G401.6 (cell line): ENCODE data around the gene TNFSF4.

Source experiments
- FAIRE-seq: peaks from 2 replicates; lab custom pipeline; 2012; peaks lifted over from hg19 to GRCh38; lab: Jason Lieb, UNC

Gene TNFSF4

GRCh38 chr1:173210716-173211231 is 3.6 kb upstream of the TNFSF4 start:
- no peak for FAIRE-seq

GRCh38 chr1:173210283-173210682 is 3.2 kb upstream of the TNFSF4 start:
- no peak for FAIRE-seq

DNA sequence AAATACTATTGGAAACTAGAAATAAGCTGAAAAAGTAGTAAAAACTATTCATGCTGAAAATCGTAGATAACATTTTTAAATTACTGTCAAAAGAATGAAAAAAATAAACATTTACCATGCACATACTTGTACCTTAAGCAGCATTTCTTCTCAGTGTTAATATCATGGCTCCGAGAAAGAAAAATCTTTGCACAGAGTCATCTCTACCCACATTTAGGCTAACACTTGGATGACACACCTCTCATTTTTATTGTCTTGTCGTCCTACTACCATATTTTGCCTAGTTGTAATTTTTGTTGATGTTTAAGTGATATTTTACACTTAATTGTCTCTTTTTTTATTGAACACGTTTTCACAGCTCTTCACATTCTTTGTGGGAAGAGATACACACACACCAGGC is 1.7 kb upstream of the TNFSF4 start:
- FAIRE-seq, result no peak

DNA sequence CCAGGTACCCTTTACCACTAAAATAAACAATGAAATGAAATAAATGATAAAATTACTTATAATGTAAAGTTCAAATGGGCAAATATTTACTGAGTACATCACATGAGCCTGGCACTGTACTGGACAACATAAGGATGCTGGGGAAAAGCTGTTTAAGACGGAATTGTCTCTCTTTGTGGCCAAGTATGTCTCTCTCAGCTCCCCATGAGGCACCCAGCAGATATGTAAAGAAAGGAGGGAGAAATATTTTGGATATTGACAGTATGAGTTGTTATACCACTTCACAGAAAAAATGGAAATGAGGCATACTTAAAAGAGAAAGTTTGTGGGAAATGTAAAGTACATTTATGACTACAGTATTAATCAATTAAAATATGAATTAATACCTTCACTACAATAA is 1.0 kb upstream of the TNFSF4 start:
- FAIRE-seq, result no peak

- no peak for FAIRE-seq
These were observed 1.7 kb downstream of the TNFSF4 start for GRCh38 chr1:173205146-173206051.

DNA sequence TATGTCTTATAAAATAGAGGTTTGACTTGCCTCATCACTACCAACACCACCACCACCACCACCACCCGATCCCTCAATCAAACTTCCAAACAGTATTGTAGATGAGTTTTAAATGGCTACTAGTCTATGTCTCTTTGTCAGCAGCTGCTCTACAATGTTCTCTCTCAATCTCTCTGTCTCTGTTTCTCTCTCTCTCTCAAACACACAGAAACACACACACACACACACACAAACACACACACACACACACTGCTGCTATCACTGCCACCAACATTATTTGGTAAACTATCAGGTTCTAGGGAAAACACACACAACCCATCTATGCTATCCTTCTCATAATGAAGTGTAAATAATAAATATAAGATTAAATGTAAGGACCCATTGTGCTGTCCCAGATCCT is 2.4 kb downstream of the TNFSF4 start:
- no peak for FAIRE-seq

- no peak for FAIRE-seq
These were observed 4.5 kb downstream of the TNFSF4 start for GRCh38 chr1:173202424-173203145.

DNA sequence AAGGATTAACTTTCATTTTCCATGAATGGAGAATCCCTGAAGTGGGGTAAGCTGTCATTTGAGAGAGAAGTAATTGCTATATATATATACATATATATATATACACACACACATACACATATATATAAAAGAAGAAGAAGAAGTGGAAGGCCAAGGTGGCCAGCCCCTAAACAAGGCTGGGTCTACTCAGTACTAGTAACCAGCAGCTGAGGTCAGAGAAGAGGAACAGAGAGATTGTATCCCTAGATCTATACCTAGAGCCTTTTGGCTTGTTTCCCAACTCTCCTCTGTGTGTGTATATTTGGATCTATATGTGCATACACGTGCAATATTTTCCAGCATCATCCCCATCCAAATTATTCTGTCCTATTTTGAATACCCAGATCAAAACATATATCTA is 5.2 kb downstream of the TNFSF4 start:
- no peak for FAIRE-seq

GRCh38 chr1:173195596-173196088 is 11.5 kb downstream of the TNFSF4 start:
- no peak for FAIRE-seq

DNA sequence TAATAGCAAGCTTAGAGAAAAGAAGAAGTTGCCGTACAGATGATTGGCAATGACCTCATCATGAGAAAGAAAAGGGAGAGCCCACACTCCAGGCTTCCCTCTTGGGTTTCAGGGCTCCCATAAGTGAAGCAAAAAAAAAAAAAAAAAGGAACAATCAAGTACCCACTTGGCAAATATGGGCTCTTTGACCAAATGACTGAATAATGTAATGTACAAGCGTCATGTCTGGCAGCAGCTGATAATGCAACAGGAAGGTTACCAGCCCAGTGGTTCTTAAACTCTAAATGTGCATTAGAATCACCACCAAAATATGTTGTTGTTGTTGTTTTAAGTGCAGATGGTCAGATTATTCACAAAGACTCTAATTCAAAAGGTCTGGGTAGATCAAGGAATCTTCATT is 13.5 kb downstream of the TNFSF4 start:
- no peak for FAIRE-seq

DNA sequence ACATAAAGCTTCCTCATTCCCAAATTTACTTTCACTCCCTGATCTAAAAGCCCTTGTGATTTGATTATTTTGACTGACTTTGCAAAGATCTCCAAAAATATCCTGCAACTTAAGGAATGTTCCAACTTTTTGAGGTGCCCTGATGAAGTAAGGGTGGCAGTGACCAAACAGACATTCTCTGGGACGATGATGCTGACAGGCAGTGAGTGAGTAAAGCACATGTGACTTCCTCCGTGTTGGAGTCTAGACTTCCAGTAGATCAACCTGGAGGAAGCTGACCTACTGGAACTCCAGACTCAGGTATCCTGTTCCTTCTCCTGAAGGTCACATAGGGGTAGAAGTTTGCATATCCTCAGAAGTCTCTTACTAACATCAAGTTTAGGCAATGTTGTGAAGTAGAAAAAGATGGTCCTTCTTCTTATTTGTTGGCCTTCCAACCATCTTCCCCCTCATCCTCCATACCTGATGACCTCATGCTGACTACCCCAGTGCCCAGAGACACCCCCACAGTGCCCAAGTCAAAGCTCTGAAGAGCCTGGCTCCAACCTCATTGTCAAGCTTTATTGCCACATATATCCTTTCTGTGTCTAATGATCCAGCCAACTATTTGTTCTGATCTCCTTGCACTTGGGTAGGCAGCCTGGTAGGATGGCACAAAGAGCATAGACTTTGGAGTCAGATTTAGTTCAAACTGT is 16.0 kb downstream of the TNFSF4 start:
- FAIRE-seq, result no peak

DNA sequence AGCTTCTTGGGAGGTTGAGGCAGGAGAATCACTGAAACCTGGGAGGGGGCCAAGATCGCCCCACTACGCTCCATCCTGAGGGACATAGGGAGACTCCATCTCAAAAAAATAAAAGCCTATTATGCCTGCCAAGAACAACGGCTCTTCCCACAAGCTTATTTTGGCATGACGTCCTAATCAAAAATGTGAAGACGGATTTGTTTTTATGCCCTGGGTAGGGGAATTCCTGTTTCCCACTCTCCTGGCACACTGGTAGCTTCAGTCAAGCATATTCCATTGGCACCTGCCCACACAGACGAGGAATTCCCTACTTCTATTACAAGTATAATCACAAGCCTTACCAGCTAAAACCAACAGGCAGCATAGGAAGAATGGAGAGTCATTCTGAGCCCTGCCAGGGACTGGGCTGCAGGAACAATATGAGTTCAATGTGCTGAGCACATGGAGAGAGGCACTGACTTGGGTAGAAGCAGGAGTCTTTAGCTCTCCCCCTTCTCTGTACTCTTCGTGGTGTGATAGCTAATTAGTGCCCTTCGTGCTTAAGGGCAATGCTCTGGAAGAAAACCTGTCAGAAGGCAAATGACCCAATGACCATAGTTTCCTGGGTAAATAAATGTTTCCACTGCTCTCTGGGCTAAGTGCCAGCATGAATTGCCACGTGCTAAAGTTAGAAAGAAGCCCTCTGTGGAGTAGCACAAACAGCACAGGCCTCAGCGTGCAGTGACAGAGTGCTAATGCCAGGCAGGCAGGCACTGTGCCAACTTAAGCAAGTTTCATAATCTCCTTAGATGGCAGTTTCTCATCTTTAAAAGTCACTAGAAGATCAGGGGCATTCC is 16.8 kb downstream of the TNFSF4 start:
- FAIRE-seq, result no peak

DNA sequence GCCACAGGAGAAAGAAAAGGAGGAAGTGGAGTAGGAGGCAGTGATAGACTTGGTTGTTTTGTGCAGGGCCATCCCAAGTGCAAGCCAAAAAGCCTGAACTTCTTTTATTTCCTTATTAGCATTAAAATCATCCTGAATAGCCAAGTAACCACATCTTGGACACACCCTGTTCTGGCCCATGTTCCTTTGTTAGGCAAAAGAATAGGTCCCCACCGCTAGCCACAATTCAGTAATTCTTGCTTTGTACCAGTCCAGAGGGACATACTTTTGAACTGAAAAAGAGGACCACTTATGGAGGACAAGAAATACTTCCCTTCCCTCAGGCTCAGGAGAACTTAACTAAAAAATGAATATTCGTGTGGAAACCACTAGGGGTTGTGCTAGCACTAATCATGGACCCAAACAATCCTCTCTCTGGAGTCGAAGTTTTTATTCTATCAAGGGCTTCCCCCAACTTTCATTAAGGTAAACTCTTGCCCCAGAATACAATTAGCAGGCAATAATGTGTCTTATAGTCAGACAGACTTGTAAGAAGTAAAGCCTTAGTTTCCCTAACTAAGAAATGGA is 19.4 kb downstream of the TNFSF4 start:
- FAIRE-seq, result no peak

DNA sequence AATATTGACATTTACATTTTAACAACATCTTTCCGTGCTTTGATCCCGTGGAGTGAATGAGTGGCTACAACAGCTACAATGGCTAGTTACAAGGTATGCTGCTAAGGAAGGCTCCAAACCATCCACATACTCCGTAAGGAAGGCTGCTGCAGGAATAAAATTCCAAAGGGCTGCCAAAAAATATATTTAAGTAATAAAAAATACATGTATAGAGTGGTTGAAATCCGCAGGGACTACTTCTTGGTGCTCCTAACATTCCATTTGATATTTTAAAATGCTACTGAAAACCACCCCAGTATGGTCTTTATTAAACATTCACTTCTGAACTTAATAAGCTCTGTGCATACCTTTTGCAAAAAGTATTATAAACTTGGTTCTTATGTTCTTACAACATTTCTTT is 25.3 kb downstream of the TNFSF4 start:
- no peak for FAIRE-seq

GRCh38 chr1:173176246-173176645 is 30.9 kb downstream of the TNFSF4 start:
- no peak for FAIRE-seq

DNA sequence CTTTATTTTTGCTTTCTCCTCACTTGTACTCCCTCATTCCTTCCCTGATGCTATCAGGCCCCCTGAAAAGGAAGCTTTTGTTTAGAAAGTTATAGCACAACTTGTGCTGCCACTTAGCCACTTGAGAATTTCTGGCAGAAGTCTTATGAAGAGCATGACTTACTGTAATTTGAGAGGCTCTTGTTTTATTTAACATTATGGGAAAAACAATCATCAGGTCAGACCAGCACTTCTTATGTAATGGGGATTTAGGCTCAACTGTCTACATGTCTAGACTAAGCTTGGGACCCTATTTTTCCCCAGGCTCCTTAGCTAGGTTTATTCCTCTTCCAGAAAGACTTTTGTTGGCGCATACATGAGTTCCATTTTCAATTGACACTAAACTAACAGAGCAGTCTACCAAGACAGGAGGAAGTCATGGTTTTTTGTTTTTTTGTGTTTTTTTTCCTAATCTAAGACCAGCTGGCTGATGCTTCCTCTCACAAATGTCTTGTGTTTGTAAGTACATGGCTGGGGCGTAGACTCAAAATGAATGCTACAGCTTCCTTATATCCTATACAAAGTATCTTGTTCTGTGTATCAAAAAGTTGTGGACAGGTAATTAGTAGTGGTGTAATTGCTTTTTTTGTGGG is 31.5 kb downstream of the TNFSF4 start:
- no peak for FAIRE-seq

- no peak for FAIRE-seq
These were observed 33.7 kb downstream of the TNFSF4 start for GRCh38 chr1:173173388-173173787.

DNA sequence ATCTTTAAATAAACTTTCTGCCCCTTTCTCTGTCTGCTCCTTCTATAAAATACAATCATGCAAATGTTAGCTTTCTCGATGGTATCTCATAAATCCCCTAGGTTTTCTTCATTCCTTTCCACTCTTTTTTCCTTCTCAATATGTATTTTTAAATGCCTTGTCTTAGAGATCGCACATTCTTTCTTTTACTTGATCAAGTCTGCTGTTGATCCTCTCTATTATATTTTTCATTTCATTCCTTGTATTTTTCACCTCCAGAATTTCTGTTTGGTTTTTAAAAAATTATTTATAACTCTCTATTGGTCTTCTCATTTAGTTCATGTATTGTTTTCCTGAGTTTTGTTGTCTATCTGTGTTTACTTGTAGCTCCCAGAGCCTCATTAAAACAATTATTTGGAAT is 36.0 kb downstream of the TNFSF4 start:
- no peak for FAIRE-seq

GRCh38 chr1:173168941-173169340 is 38.2 kb downstream of the TNFSF4 start:
- FAIRE-seq, result no peak

GRCh38 chr1:173164686-173165085 is 42.4 kb downstream of the TNFSF4 start:
- FAIRE-seq, result no peak

- no peak for FAIRE-seq
These were observed 43.0 kb downstream of the TNFSF4 start for GRCh38 chr1:173164178-173164577.
